BLaER1 (cell line): ENCODE data around the gene KLHL2.
"Not testable (repeated sequence)": the region's sequence is repeated elsewhere in the genome, so short reads cannot be mapped to it uniquely, and the experiment has no call there.

ENCODE experiments used
- H3K27ac ChIP-seq: shearing (Covaris generic); formaldehyde crosslinking; 2 replicates; pipeline ENCODE4 v1.8.1; 2022
- H3K27me3 ChIP-seq: shearing (Covaris generic); formaldehyde crosslinking; 2 replicates; pipeline ENCODE4 v1.8.1; 2022
- H3K36me3 ChIP-seq: shearing (Covaris generic); formaldehyde crosslinking; 2 replicates; pipeline ENCODE4 v1.8.1; 2022
- H3K4me1 ChIP-seq: shearing (Covaris generic); formaldehyde crosslinking; 2 replicates; pipeline ENCODE4 v1.8.1; 2022
- H3K4me2 ChIP-seq: shearing (Covaris generic); formaldehyde crosslinking; 2 replicates; pipeline ENCODE4 v1.8.1; 2022
- H3K4me3 ChIP-seq: shearing (Covaris generic); formaldehyde crosslinking; 2 replicates; pipeline ENCODE4 v1.8.1; 2022
- H3K9ac ChIP-seq: shearing (Covaris generic); formaldehyde crosslinking; 2 replicates; pipeline ENCODE4 v1.8.1; 2022
- H3K9me3 ChIP-seq: shearing (Covaris generic); formaldehyde crosslinking; 2 replicates; pipeline ENCODE4 v1.8.1; 2022
- H4K20me1 ChIP-seq: shearing (Covaris generic); formaldehyde crosslinking; 2 replicates; pipeline ENCODE4 v1.8.1; 2022
- Cebpa-rat ChIP-seq: shearing (Covaris generic); IDR thresholded peaks from 2 replicates; pipeline ENCODE4 v1.8.1; 2022

KLHL2 gene

DNA sequence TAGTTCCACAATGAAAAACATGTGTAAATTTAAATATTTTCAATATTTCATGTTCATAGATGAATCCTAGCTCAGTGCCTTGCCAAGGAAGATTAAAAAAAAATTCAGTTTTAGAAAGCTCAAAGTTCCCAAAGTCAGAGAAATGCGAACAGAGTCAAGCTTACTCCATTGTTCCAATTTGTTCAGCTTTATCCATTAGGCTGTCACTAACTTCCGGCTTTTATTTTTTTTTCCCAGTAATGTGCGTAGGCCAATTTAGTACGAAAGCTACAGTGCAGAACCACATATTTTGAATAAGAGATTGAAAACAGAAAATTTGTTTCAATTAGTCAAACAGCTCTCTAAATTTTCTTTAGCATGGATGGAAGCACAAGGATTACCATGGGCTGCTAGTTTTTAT is 23.1 kb upstream of the KLHL2 start:
- Histone ChIP-seq H3K27me3 (no peaks in the 10 kb centered on the region), H3K9ac (no peak overlapping the region), H3K27ac (no peak overlapping the region), H3K36me3 (no peaks in the 10 kb centered on the region), H3K9me3 (peaks cover 6% of the 10 kb centered on the region; the same call in 1 of the 2 replicates), H4K20me1 (no peaks in the 10 kb centered on the region), H3K4me2 (peak overlapping the region; percentile 20), H3K4me3 (no peak overlapping the region), H3K4me1 (peaks cover 11% of the 10 kb centered on the region)
- TF ChIP-seq Cebpa-rat: no peak

DNA sequence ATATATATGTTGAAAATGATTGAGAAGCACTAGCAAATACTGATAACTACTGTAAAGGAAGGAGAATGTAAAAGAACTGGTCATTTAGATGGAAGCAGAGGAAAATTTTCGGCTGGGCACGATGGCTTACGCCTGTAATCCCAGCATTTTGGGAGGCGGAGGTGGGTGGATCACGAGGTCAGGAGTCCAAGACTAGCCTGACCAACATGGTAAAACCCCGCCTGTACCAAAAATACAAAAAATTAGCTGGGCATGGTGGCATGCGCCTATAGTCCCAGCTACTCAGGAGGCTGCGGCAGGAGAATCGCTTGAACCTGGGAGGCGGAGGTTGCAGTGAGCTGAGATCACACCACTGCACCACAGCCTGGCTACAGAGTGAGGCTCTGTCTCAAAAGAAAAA is 22.4 kb upstream of the KLHL2 start:
- not testable (repeated sequence) for H3K27me3 ChIP-seq, H3K36me3 ChIP-seq, H3K27ac ChIP-seq, H4K20me1 ChIP-seq, H3K9ac ChIP-seq, H3K9me3 ChIP-seq, H3K4me3 ChIP-seq
- Histone ChIP-seq H3K4me1 (peaks cover 11% of the 10 kb centered on the region), H3K4me2 (peak overlapping the region; percentile 20)

DNA sequence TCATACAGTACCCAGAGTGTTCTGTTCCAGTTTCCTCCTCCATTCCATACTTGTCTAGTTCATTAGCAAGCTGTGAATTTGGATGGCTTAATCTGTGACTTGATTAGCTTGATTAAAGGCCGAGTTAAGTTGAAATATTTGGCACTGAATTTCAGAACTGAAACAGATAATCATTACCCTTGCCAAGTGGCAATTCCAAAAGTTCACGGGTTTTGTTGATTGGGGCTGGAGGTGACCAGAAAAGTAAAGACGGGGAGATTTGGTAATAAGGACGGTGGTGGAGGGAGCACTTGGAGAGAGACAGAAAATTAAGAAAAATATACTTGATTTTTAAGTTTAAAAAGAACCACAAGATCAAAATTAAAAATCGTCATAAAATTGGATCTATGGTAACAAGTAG is 21.9 kb upstream of the KLHL2 start:
- Histone ChIP-seq H3K27me3 (no peaks in the 10 kb centered on the region), H3K4me2 (no peak overlapping the region), H3K9ac (no peak overlapping the region), H3K36me3 (no peaks in the 10 kb centered on the region), H4K20me1 (no peaks in the 10 kb centered on the region), H3K4me3 (no peak overlapping the region), H3K27ac (no peak overlapping the region), H3K9me3 (peaks cover 4% of the 10 kb centered on the region; the same call in 1 of the 2 replicates), H3K4me1 (peaks cover 11% of the 10 kb centered on the region)
- no peak for TF ChIP-seq Cebpa-rat

DNA sequence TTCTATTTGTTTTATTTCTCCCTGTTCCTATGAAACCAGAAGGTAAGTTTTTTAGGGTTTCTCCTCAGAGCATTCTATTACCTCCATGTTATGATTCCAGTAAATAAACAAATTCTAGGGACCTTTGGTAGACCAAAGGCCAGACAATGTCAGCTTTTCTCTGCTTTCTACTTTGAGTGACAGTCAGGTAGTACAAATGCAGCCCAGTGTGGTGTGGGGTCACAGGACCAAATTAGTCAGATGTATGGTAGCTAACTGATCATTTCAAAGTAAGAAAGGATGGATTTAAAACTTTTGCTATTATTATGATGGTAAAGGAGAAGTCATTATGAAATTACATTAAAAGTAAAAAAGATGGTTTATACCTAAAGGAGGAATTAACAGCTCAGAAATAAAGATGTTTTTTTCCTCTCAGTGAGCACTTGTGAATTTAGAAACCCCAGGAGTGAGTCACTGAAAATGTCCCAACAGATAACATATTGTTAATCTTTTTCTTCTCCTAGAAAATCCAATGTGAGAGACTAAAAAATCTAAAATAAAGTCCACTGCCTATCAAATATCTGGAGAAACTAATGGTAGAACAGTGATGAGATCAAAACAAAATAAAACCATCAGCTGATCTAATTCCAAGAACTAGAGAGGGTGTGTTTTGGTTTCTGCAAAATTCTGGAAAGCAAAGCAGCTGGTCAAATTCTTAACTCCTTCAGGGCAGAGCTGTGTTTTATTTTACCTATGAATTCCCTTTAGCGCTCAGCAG is 16.6 kb upstream of the KLHL2 start:
- H3K36me3 ChIP-seq: no peaks in the 10 kb centered on the region
- no peak for TF ChIP-seq Cebpa-rat
- no peak overlapping the region for H3K4me2 ChIP-seq
- H3K4me3 ChIP-seq: no peak overlapping the region
- H4K20me1 ChIP-seq: no peaks in the 10 kb centered on the region
- no peaks in the 10 kb centered on the region for H3K27me3 ChIP-seq
- H3K4me1 ChIP-seq: no peaks in the 10 kb centered on the region
- H3K27ac ChIP-seq: no peak overlapping the region
- no peak overlapping the region for H3K9ac ChIP-seq
- 0 out of 2 replicates have a peak, but pooled peaks cover 3% of the 10 kb centered on the region for H3K9me3 ChIP-seq

DNA sequence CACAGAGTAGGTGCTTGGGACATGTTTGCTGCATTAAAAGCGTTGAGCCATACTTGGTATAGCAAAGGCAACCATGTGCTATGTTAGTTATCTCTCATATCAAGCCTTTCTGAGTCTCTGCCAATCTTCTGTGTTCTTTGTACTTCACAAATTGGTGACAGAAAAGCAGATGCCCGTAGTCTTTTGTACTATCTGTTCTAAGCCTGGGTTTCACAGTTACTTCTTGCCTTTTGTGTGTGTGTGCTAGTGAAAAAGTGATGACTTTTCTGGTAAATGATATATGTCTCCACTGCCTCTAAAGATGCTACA is 16.1 kb upstream of the KLHL2 start:
- H3K36me3 ChIP-seq: no peaks in the 10 kb centered on the region
- H3K4me2 ChIP-seq: no peak overlapping the region
- TF ChIP-seq Cebpa-rat: no peak
- no peak overlapping the region for H3K27ac ChIP-seq
- no peaks in the 10 kb centered on the region for H4K20me1 ChIP-seq
- 0 out of 2 replicates have a peak, but pooled peaks cover 3% of the 10 kb centered on the region for H3K9me3 ChIP-seq
- H3K4me3 ChIP-seq: no peak overlapping the region
- no peaks in the 10 kb centered on the region for H3K4me1 ChIP-seq
- H3K27me3 ChIP-seq: no peaks in the 10 kb centered on the region
- no peak overlapping the region for H3K9ac ChIP-seq

DNA sequence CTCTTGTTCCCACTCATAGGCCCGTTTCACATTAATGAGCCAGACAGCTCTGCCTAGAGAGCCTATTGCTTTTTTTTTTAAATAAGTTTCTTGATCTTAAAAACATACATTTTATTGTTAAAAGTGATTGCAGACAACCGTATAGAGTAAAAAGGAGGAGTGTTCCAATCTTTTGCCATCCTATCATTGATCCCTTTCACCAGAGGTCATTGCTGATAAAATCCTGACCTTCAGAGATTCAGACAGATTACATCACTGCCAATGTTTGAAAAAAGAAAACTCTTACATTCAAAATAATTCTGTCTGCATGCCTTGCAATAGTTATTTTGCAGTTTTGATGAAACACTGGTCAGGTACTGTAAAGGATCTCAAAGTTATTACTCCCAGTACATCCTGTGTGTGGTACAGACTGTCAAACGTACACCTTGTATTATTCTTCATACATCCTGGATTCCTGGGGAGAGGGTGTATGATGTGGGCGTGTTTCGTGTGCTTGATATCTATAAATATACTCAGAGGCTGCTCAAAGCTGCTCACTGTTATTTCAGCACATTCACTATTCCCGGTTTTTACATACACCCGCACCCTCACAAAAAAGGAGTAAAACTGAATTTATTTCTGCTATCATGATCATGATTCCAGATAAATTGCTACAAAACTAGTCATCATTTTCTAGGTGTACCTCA is 15.4 kb upstream of the KLHL2 start:
- no peaks in the 10 kb centered on the region for H3K27me3 ChIP-seq
- 0 out of 2 replicates have a peak, but pooled peaks cover 3% of the 10 kb centered on the region for H3K9me3 ChIP-seq
- no peak overlapping the region for H3K9ac ChIP-seq
- no peaks in the 10 kb centered on the region for H3K36me3 ChIP-seq
- H3K4me2 ChIP-seq: no peak overlapping the region
- H3K27ac ChIP-seq: no peak overlapping the region
- no peak overlapping the region for H3K4me3 ChIP-seq
- no peak for TF ChIP-seq Cebpa-rat
- no peaks in the 10 kb centered on the region for H4K20me1 ChIP-seq
- H3K4me1 ChIP-seq: no peaks in the 10 kb centered on the region

DNA sequence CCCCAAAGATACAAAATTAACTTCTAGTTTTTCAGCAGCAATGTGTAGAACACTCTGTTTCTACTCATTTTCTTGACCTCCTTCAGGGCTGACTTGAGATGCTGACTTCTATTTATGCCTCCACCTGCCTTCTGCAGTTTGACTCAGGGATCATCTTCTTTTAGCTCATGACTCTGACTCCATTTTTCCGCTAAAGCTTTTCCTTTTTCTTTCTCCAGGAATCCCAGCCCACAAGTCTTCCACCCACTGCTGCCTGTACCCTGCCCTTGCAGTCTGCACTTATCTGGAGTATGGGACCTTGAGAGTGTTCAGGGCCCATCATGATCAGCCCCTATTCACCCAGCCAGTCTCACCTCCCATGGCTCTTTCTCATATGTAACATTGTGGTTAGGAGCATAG is 14.9 kb upstream of the KLHL2 start:
- Histone ChIP-seq H3K9me3 (0 out of 2 replicates have a peak, but pooled peaks cover 3% of the 10 kb centered on the region), H3K9ac (no peak overlapping the region), H4K20me1 (no peaks in the 10 kb centered on the region), H3K4me3 (no peak overlapping the region), H3K4me1 (no peaks in the 10 kb centered on the region), H3K4me2 (no peak overlapping the region), H3K27me3 (no peaks in the 10 kb centered on the region), H3K27ac (no peak overlapping the region), H3K36me3 (no peaks in the 10 kb centered on the region)
- no peak for TF ChIP-seq Cebpa-rat

DNA sequence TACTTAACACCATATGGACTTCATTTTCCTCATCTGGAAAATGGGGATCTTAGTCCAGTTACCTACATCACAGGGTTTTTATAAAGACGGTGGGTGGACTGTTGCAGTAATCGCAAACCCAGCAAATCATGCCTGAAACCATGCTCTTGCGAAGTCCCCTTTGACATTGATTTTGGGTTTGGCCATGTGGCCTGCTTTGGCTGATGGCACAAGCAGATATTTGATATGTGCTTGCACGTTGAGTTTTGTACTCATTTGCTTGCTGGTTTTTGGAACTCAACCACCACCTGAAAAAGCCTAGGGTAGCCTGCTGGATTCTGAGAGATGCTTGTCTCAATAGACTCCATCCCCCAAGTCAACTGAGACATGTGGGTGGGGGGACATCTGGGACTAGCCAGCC is 14.4 kb upstream of the KLHL2 start:
- Histone ChIP-seq H3K36me3 (no peaks in the 10 kb centered on the region), H3K9me3 (0 out of 2 replicates have a peak, but pooled peaks cover 3% of the 10 kb centered on the region), H3K4me2 (no peak overlapping the region), H3K27me3 (no peaks in the 10 kb centered on the region), H3K4me3 (no peak overlapping the region), H4K20me1 (no peaks in the 10 kb centered on the region), H3K27ac (no peak overlapping the region), H3K9ac (no peak overlapping the region), H3K4me1 (no peaks in the 10 kb centered on the region)
- TF ChIP-seq Cebpa-rat: no peak

DNA sequence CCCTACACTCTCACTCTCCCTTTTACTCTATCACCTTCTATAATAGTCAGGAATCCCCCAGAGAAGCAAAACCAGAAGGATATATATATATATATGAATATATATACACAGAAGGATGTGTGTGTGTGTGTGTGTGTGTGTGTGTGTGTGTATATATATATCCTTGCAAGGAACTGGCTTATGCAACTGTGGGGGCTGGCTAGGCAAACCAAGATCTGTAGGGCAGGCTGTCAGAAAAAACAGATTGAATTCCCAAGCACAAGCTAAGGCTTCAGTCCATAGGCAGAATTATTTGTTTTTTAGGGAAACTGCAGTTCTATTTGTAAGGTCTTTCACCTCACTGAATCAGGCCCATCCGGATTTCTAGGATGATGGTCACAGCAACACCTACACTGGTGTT is 13.0 kb upstream of the KLHL2 start:
- Histone ChIP-seq H3K36me3 (no peaks in the 10 kb centered on the region), H4K20me1 (no peaks in the 10 kb centered on the region), H3K9ac (no peak overlapping the region), H3K4me2 (no peak overlapping the region), H3K4me3 (no peak overlapping the region), H3K9me3 (no peaks in the 10 kb centered on the region), H3K4me1 (peaks cover 5% of the 10 kb centered on the region; the same call in 1 of the 2 replicates), H3K27ac (no peak overlapping the region), H3K27me3 (no peaks in the 10 kb centered on the region)
- TF ChIP-seq Cebpa-rat: no peak

DNA sequence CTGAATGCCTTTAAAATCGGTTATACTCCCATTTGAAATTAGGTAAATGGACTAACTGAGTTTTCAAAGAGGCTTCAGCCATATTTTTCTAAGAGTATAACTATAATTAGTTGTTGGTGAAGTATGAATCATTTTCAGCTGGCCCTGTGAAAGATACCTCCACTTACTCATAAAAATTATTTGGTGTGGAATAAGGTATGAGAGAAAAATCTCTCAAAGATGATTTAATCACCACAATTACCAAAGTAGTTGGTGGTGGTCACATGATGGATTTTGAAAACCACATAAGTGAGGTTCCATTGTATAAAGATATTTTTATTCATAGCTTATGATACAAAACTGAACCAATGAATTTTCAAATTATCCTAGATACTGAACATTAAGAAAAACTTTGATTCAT is 9.0 kb upstream of the KLHL2 start:
- H4K20me1 ChIP-seq: no peaks in the 10 kb centered on the region
- H3K36me3 ChIP-seq: no peaks in the 10 kb centered on the region
- H3K27ac ChIP-seq: no peak overlapping the region
- H3K4me3 ChIP-seq: no peak overlapping the region
- TF ChIP-seq Cebpa-rat: no peak
- H3K9ac ChIP-seq: no peak overlapping the region
- no peaks in the 10 kb centered on the region for H3K27me3 ChIP-seq
- no peak overlapping the region for H3K4me2 ChIP-seq
- H3K9me3 ChIP-seq: no peaks in the 10 kb centered on the region
- H3K4me1 ChIP-seq: peaks cover 6% of the 10 kb centered on the region; the same call in 1 of the 2 replicates
